Muscle layer of duodenum (tissue), 2 donors: ENCODE measurements around the gene RECQL5.

Experiments used
- H3K27ac ChIP-seq: one replicate; pipeline ENCODE4 v1.7.0; 2013; ENCODE audit warnings: mild to moderate bottlenecking, low read length
- H3K27me3 ChIP-seq: one replicate; pipeline ENCODE4 v1.7.0; 2013; ENCODE audit warnings: low read depth, mild to moderate bottlenecking, control low read depth, low read length
- H3K36me3 ChIP-seq, 2 donors: one replicate each; pipeline ENCODE4 v1.7.0; 2013; ENCODE audit warnings: low read length in 2 of 2, control low read depth in 1 of 2, mild to moderate bottlenecking in 1 of 2; ENCODE audit not compliant: insufficient read depth in 2 of 2, control insufficient read depth in 1 of 2
- H3K4me1 ChIP-seq, 2 donors: one replicate each; pipeline ENCODE4 v1.7.0; 2013; ENCODE audit warnings: low read length in 2 of 2, mild to moderate bottlenecking in 2 of 2, control low read depth in 1 of 2, moderate library complexity in 1 of 2; ENCODE audit not compliant: insufficient read depth in 2 of 2, control insufficient read depth in 1 of 2
- H3K4me3 ChIP-seq, 2 donors: one replicate each; pipeline ENCODE4 v1.7.0; 2013; ENCODE audit warnings: low read length in 2 of 2, low read depth in 1 of 2, mild to moderate bottlenecking in 1 of 2
- H3K9me3 ChIP-seq, 2 donors: one replicate each; pipeline ENCODE4 v1.7.0; 2013; ENCODE audit warnings: low read length in 2 of 2, control low read depth in 1 of 2, mild to moderate bottlenecking in 1 of 2; ENCODE audit not compliant: control insufficient read depth in 1 of 2
- donor health status: healthy.

The RECQL5 gene

GRCh38 chr17:75646638-75646992 is 20.3 kb downstream of the RECQL5 start:
- Histone ChIP-seq H3K27me3 (no peaks in the 10 kb centered on the region), H3K4me3 (no peak overlapping the region), H3K4me1 (peaks cover 0 to 3% of the 10 kb centered on the region in 2 donors), H3K27ac (peak overlapping the region; percentile 83), H3K36me3 (peaks cover 14 to 31% of the 10 kb centered on the region in 2 donors), H3K9me3 (no peaks in the 10 kb centered on the region)

DNA sequence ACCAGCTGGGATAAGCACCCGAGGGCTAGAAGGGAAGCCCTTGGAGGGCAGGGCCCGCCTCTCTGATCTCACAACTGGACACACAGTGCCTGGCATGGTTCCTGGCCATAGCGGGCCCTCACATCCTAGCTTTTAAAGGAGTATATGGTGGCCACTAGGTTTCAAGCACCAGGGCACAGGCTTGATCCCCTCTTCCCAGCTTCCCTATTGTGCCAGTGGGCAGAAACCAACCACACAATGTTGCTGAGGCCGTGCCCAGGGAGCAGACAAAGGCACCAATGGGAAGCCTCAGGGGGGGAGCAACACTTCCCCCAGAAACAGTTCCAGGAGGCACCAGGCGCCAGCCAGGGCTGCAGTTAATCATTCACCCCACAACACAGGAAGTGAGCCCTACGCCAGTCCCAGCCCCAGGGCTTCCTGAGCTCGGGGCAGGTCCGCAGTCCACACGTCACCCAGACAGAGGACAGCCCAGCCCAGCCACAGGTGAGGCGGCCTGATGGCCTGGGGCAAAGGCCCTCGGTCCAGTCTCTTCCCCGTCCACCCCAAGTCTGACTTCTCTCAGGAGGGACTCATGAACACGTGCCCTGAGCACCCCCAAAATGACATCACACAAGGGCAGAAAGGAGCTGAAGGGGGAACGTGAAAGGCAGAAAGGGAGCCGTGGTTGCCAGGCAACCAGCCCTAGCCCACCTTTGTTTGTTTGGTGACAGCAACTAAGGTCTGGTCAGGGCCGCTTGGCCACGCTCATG is 20.9 kb downstream of the RECQL5 start:
- Histone ChIP-seq H3K9me3 (no peaks in the 10 kb centered on the region), H3K36me3 (peaks cover 14 to 30% of the 10 kb centered on the region in 2 donors), H3K4me1 (peaks cover 0 to 3% of the 10 kb centered on the region in 2 donors), H3K4me3 (no peak overlapping the region), H3K27ac (peak overlapping the region; percentile 83), H3K27me3 (no peaks in the 10 kb centered on the region)

- Histone ChIP-seq H3K9me3 (no peaks in the 10 kb centered on the region), H3K4me3 (no peak overlapping the region), H3K27ac (peak overlapping the region; percentile 83), H3K27me3 (no peaks in the 10 kb centered on the region), H3K4me1 (peaks cover 0 to 3% of the 10 kb centered on the region in 2 donors), H3K36me3 (peaks cover 12 to 28% of the 10 kb centered on the region in 2 donors)
These were observed 21.5 kb downstream of the RECQL5 start for GRCh38 chr17:75645501-75645888.

- no peaks in the 10 kb centered on the region for H3K9me3 ChIP-seq
- H3K36me3 ChIP-seq = peaks cover 4 to 23% of the 10 kb centered on the region in 2 donors
- no peaks in the 10 kb centered on the region for H3K4me1 ChIP-seq
- H3K4me3 ChIP-seq = no peak overlapping the region
- no peak overlapping the region for H3K27ac ChIP-seq
- H3K27me3 ChIP-seq = no peaks in the 10 kb centered on the region
These were observed 23.3 kb downstream of the RECQL5 start for GRCh38 chr17:75643643-75644017.

DNA sequence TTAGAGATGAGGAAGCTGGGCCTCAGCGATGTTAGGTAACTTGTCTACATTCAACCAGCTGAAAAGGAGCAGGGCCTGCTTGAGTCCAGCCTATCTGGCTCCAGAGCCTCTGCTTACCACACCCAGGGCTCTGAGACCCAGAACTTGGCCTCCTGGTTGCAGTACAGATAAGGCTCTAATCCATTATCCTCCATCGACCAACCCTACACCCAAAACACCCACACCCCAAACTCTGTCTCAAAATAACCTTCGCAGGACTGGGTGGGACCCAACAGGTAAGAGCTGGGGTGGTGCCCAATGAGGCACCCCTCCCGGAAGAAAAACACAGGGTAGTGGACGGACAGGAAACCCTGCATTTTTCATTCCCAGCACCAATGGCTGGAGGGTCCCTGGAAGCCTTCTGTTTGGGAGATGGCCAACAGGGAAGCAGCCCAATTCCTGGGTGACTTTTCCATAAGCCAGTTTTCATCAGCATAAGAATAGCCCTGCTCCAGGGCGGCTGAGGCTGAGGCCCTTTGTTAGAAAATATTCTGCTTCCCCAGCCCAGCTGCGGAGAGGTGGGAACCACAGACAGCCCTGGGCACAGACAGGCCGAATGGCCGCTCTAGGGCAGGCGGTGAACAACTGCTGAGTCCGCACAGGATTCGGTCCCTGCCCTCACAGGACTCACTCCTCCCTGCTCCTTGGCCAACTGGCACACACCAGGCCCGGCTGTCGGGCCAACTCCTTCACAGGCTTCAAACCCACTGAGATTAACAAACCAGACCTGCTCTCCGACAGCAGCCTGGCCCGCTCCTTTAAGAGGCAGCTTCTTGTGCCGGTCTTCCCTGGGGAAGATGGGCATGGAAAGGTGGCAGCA is 23.9 kb downstream of the RECQL5 start:
- H3K9me3 ChIP-seq = no peaks in the 10 kb centered on the region
- H3K4me3 ChIP-seq = no peak overlapping the region
- peaks cover 4 to 26% of the 10 kb centered on the region in 2 donors for H3K36me3 ChIP-seq
- H3K27ac ChIP-seq = peak overlapping the region; percentile 18
- H3K27me3 ChIP-seq = no peaks in the 10 kb centered on the region
- no peaks in the 10 kb centered on the region for H3K4me1 ChIP-seq

- peaks cover 0 to 4% of the 10 kb centered on the region in 2 donors for H3K4me1 ChIP-seq
- H3K27me3 ChIP-seq = no peaks in the 10 kb centered on the region
- H3K9me3 ChIP-seq = no peaks in the 10 kb centered on the region
- H3K36me3 ChIP-seq = peaks cover 4 to 26% of the 10 kb centered on the region in 2 donors
- peak overlapping the region; percentile 39 for H3K27ac ChIP-seq
- H3K4me3 ChIP-seq = no peak overlapping the region
These were observed 24.7 kb downstream of the RECQL5 start for GRCh38 chr17:75642182-75642783.

- Histone ChIP-seq H3K27me3 (no peaks in the 10 kb centered on the region), H3K27ac (no peak overlapping the region), H3K4me1 (peaks cover 0 to 13% of the 10 kb centered on the region in 2 donors)
These were observed 25.6 kb downstream of the RECQL5 start for GRCh38 chr17:75641343-75641742.

DNA sequence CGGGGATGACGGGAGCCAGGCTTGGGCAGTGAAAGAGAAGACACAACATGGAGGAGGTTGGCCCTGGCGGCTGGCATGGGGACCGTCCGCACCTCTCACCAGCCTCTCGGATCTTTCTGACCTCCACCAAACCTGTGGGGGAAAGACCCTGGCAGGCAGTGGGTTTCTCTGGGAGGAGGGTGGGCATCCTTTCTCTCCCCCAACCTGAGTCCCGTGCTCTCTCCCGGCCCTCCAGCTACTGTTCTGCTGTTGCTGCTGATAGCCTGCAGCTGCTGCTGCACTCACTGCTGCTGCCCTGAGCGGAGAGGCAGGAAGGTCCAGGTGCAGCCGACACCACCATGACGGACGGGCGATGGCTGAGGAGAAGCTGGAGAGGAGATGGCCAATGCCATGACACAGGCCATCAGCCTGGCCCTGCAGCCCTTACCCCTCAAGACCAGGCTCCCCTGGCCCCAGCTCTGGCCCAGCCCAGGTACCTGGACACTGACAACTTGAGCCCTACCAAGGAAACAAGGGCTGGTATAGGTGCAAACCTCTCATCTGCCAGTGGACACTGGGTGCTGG is 26.3 kb downstream of the RECQL5 start:
- no peaks in the 10 kb centered on the region for H3K9me3 ChIP-seq
- no peak overlapping the region for H3K27ac ChIP-seq
- no peaks in the 10 kb centered on the region for H3K27me3 ChIP-seq
- H3K4me3 ChIP-seq = no peak overlapping the region
- peaks cover 0 to 13% of the 10 kb centered on the region in 2 donors for H3K4me1 ChIP-seq
- peaks cover 4 to 21% of the 10 kb centered on the region in 2 donors for H3K36me3 ChIP-seq

More at GRCh38 chr17:75641343-75641742, 25.6 kb downstream of the RECQL5 start:
- Histone ChIP-seq H3K36me3 (peaks cover 4 to 21% of the 10 kb centered on the region in 2 donors), H3K9me3 (no peaks in the 10 kb centered on the region), H3K4me3 (no peak overlapping the region)

DNA sequence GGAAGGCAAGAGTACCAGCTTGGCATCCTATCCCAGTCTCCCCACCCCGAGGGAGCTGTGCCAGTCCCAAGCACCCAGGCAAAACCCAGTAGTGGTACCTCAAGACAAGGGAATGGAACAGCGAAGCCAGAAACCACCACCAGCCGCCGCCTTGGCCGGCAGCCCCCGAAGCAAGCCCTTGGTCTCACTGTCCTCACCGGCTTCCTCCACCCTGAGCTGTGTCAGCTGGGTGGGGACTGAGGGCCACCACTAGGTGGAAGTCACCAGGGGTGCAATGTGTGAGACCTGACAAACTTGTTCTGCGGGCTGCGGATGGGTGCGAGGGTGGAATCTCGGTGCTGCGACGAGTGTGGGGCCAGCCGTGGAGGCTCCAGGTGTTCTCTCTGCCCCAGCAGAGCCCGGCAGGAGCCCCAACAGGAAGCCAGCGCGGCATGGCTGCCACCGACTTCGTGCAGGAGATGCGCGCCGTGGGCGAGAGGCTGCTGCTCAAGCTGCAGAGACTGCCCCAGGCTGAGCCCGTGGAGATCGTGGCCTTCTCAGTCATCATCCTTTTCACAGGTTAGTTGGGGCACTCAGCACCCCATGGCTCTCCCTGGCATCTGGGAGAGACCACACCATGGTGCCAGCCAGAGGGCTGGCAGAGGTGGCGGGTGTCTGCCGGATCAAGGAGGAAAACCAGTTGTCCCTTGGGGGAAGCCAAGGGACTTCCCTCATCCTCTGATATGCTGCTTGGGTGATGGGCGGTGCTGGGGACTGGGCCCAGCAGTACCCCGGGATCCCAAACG is 27.0 kb downstream of the RECQL5 start:
- no peak overlapping the region for H3K27ac ChIP-seq
- H3K36me3 ChIP-seq = peaks cover 4 to 21% of the 10 kb centered on the region in 2 donors

GRCh38 chr17:75639327-75639726 is 27.6 kb downstream of the RECQL5 start:
- peaks cover 4 to 21% of the 10 kb centered on the region in 2 donors for H3K36me3 ChIP-seq
- H3K4me1 ChIP-seq = peaks cover 0 to 17% of the 10 kb centered on the region in 2 donors
- H3K27me3 ChIP-seq = no peaks in the 10 kb centered on the region
- H3K9me3 ChIP-seq = no peaks in the 10 kb centered on the region
- H3K4me3 ChIP-seq = no peak overlapping the region
- no peak overlapping the region for H3K27ac ChIP-seq

More for the DNA sequence above, 27.0 kb downstream of the RECQL5 start:
- H3K27me3 ChIP-seq = no peaks in the 10 kb centered on the region
- H3K9me3 ChIP-seq = no peaks in the 10 kb centered on the region
- peaks cover 0 to 13% of the 10 kb centered on the region in 2 donors for H3K4me1 ChIP-seq
- H3K4me3 ChIP-seq = no peak overlapping the region
